Right lobe of liver (tissue), 6 donors: Measurements from ENCODE around the gene NRXN3. TPM values are rescaled to one million over a fixed set of nuclear protein-coding genes. Genes with fewer than 3 reads are reported as not detected.

Source experiments
- ATAC-seq, 4 donors: fragments of 200-7000 bp; cut with Tn5 transposase; one replicate each; pipeline ENCODE4 v1.9.1; 2020; ENCODE audit warnings: mild to moderate bottlenecking in 4 of 4, moderate library complexity in 4 of 4
- DNase-seq, 3 donors: peaks; one replicate each; pipeline ENCODE4 v3.0.0-alpha.2; 2020
- H3K27ac ChIP-seq, 3 donors: fragments of 200-600 bp; one replicate each; pipeline ENCODE4 v1.8.0; 2022
- H3K27me3 ChIP-seq, 2 donors: fragments of 200-600 bp; one replicate each; pipeline ENCODE4 v1.8.0; 2022
- H3K36me3 ChIP-seq, 4 donors: fragments of 200-600 bp; sonication (generic) in 1 of 4; one replicate each; pipeline versions ENCODE4 v1.5.1 to v1.8.0; 2017 to 2022; ENCODE audit warnings: control low read depth in 1 of 4
- H3K4me1 ChIP-seq, 4 donors: fragments of 200-600 bp; sonication (generic) in 1 of 4; one replicate each; pipeline versions ENCODE4 v1.5.1 to v1.8.0; 2017 to 2022; ENCODE audit warnings: control low read depth in 1 of 4
- H3K4me3 ChIP-seq, 3 donors: fragments of 200-600 bp; one replicate each; pipeline ENCODE4 v1.8.0; 2022
- H3K9me3 ChIP-seq, 4 donors: fragments of 200-600 bp; sonication (generic) in 1 of 4; one replicate each; pipeline versions ENCODE4 v1.5.1 to v1.8.0; 2017 to 2022; ENCODE audit warnings: control low read depth in 1 of 4
- POLR2A ChIP-seq: fragments of 450-650 bp; IDR thresholded peaks from one replicate; pipeline ENCODE4 v1.6.1; 2017; ENCODE audit warnings: antibody characterized with exemption, mild to moderate bottlenecking
- WGBS: methylation state at CpG from one replicate; pipeline ENCODE4 v1.1.6; 2018; ENCODE audit warnings: low coverage, low lambda C conversion rate; ENCODE audit not compliant: insufficient coverage; ENCODE audit errors: missing lambda C conversion rate; 5-methylcytosine and 5-hydroxymethylcytosine counted together
- intact Hi-C, 2 donors: fragments of 100-400 bp; cut with DNase I; formaldehyde crosslinking; loops; one replicate each; pipeline versions ENCODE4 v1.11.2 to v1.14.1; 2022
- total RNA-seq, 6 experiments: library from RNA; depleted of rRNA in 2 of 6; stranded (reverse); fragments of >200 nt in 2 of 6; fragmentation: NEBNext Ultra II Directional in 3 of 6; extraction: Animal tissue kit (Norgen Biotek cat#: 25700) in 3 of 6; gene quantifications; one replicate each; pipeline versions ENCODE4 v1.1.0 to v1.2.4, GENCODE V29; 2016 to 2023
- TF ChIP-seq, protein P1 (sequence below), 4 donors: fragments of 200-600 bp in 3 of 4; fragments of 450-650 bp in 1 of 4; IDR thresholded peaks; one replicate each; pipeline versions ENCODE4 v1.5.1 to v1.8.0; 2016 to 2022; ENCODE audit warnings: antibody characterized with exemption in 4 of 4, mild to moderate bottlenecking in 2 of 4
- donor health status: DM: no; HTN: yes; CAD: no.
- donor health status: DM: no; HTN: no; CAD: no.
- donor health status: DM: no; HTN: no; CAD: no.
- donor health status: DM: no; HTN: yes; CAD: no.
- donor health status: DM: no; HTN: yes; CAD: no.

The NRXN3 gene
- total RNA-seq, 6 experiments from 2014 or later = 0.06 to 0.51 (median 0.23) TPM; not detected in 1

DNA sequence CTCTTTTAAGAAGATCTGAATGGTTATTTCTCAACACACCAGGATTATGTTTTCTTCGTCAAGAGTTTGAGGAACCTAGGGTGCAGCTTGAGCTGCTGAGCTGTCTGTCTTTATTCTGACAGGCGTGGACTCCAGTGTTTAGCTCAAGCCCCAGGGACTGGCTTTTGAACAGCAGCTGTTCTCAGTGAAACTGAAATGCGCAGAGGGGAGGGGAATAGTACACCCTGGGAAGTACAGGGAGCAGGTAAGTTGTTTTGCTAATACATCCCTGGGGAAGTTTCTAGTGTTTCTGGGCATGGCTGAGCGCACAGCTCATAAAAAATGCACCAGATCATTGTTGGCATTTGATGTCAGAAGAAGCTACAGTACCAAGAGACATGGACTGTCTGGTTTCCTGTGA is 1381.3 kb downstream of the NRXN3 start:
- ATAC-seq (no peak), DNase-seq (no peak)
- H3K4me3 ChIP-seq = no peak overlapping the region
- H3K27ac ChIP-seq = no peak overlapping the region
- no peaks in the 10 kb centered on the region for H3K9me3 ChIP-seq
- no peaks in the 10 kb centered on the region for H3K27me3 ChIP-seq
- H3K36me3 ChIP-seq = no peaks in the 10 kb centered on the region
- intact Hi-C loops = no loop called here
- 63% methylated on average over 4 of the region's 4 CpGs for WGBS
- TF ChIP-seq, protein P1, sequence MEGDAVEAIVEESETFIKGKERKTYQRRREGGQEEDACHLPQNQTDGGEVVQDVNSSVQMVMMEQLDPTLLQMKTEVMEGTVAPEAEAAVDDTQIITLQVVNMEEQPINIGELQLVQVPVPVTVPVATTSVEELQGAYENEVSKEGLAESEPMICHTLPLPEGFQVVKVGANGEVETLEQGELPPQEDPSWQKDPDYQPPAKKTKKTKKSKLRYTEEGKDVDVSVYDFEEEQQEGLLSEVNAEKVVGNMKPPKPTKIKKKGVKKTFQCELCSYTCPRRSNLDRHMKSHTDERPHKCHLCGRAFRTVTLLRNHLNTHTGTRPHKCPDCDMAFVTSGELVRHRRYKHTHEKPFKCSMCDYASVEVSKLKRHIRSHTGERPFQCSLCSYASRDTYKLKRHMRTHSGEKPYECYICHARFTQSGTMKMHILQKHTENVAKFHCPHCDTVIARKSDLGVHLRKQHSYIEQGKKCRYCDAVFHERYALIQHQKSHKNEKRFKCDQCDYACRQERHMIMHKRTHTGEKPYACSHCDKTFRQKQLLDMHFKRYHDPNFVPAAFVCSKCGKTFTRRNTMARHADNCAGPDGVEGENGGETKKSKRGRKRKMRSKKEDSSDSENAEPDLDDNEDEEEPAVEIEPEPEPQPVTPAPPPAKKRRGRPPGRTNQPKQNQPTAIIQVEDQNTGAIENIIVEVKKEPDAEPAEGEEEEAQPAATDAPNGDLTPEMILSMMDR (IDR thresholded peaks at IDR 0.05) = no peak
- TF ChIP-seq POLR2A = no peak
- H3K4me1 ChIP-seq = no peaks in the 10 kb centered on the region

DNA sequence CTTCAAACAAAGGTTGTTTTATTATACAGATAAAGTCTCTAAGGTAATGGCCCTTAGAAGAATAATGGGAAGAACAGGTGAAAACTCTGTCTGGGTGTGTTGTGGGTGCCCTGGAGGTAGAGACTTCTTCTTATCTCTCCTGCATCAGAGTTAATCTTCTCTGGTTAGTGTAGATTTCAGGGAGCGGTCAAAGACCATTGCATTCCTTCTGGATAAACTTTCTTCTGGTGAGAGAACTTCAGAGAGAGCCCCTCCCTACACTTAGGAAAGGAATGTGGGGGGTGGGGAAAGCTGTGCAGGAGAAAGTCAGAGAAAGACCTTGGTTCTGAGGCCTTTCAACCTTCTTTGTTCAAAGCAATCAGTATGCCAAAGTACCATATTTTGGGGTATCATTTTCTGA is 1382.6 kb downstream of the NRXN3 start:
- TF ChIP-seq, protein P1 (IDR thresholded peaks at IDR 0.05) = no peak
- no peak for TF ChIP-seq POLR2A
- Histone ChIP-seq H3K27ac (no peak overlapping the region), H3K4me1 (no peaks in the 10 kb centered on the region), H3K9me3 (no peaks in the 10 kb centered on the region), H3K27me3 (no peaks in the 10 kb centered on the region), H3K36me3 (no peaks in the 10 kb centered on the region), H3K4me3 (no peak overlapping the region)
- no peak for ATAC-seq
- DNase-seq = no peak
- intact Hi-C loops = no loop called here
- WGBS = no CpG with 5 or more reads among the region's 1 CpG

DNA sequence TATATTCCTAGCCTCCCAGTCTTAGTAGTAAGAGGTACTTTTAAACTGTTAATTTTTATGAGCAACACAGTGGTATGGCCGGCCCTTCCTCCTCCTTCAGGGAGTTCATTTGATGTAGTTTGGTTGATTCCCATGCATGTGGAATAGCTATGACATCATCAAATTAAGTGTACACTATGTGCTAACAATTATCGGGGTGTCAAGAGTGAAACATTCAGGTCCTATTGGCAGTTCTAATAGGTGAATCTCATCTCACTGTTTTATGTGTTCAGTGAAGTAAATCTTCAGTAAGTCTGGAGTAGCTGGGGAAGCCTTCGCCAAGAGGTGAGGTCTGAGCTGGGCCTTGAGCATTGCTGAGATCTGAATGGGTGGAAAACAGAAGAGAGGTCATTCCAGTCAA is 1384.6 kb downstream of the NRXN3 start:
- no peak for TF ChIP-seq POLR2A
- TF ChIP-seq, protein P1 (IDR thresholded peaks at IDR 0.05) = no peak
- no peaks in the 10 kb centered on the region for H3K27me3 ChIP-seq

DNA sequence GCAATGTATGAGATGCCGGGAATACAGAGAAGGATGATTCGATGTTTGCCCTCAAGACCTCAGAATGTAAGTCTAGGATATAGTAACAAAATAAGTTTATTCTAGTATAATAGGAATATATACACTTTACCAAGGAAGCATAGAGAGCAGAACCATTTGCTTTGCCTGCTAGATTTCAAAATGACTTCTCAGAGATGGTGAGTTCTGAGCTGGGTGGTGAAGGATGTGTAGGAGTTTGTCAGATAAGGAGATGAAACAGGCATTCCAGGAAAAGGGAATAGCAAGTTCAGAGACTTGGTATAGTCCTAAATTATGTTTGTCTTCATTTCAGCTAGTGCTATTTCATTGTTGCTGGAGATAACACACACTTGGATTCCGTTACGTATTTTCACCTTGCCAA is 1385.3 kb downstream of the NRXN3 start:
- no peaks in the 10 kb centered on the region for H3K27me3 ChIP-seq
- TF ChIP-seq, protein P1 (IDR thresholded peaks at IDR 0.05) = no peak
- TF ChIP-seq POLR2A = no peak
- no peaks in the 10 kb centered on the region for H3K36me3 ChIP-seq
- intact Hi-C loops = no loop called here
- no peak overlapping the region for H3K4me3 ChIP-seq
- no peak for DNase-seq
- no peak overlapping the region for H3K27ac ChIP-seq
- no peaks in the 10 kb centered on the region for H3K9me3 ChIP-seq
- 82% methylated on average over 4 of the region's 4 CpGs for WGBS
- ATAC-seq = no peak
- H3K4me1 ChIP-seq = no peaks in the 10 kb centered on the region

More for the DNA sequence above, 1384.6 kb downstream of the NRXN3 start:
- Histone ChIP-seq H3K9me3 (no peaks in the 10 kb centered on the region), H3K4me1 (no peaks in the 10 kb centered on the region), H3K27ac (no peak overlapping the region), H3K36me3 (no peaks in the 10 kb centered on the region), H3K4me3 (no peak overlapping the region)
- intact Hi-C loops = no loop called here
- DNase-seq (no peak), ATAC-seq (no peak)
- WGBS = 76% methylated on average over 3 of the region's 3 CpGs

DNA sequence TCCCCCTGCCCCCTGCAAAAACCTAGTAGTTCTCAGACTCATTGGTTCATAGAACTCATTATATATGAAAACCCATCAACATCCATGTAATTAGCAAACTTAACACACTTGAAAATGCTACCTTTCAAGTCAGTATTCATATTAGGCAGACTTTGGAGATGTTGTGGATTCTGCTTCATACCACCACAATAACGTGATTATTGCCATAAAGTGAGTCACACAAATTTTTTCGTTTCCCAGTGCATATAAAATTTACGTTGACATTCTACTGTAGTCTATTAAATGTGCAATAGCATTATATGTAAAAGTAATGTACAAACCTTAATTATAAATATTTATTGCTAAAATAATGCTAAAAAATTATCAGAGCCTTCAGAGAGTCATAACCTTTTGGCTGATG is 1387.1 kb downstream of the NRXN3 start:
- intact Hi-C loops = no loop called here
- Histone ChIP-seq H3K9me3 (no peaks in the 10 kb centered on the region), H3K4me3 (no peak overlapping the region), H3K36me3 (no peaks in the 10 kb centered on the region), H3K4me1 (no peaks in the 10 kb centered on the region), H3K27me3 (no peaks in the 10 kb centered on the region), H3K27ac (no peak overlapping the region)
- no peak for ATAC-seq
- no peak for DNase-seq
- 41% methylated on average over 3 of the region's 3 CpGs for WGBS
- TF ChIP-seq, protein P1 (IDR thresholded peaks at IDR 0.05) = no peak
- TF ChIP-seq POLR2A = no peak
